ENCODE measurements around the gene EPN2.
"Not testable (repeated sequence)": the region's sequence is repeated elsewhere in the genome, so short reads cannot be mapped to it uniquely, and the experiment has no call there.

GRCh38 chr17:19226610-19227588, 10.3 kb upstream of the EPN2 start:
- TF ChIP-seq CTCF (conservative IDR thresholded peaks at IDR 0.05 in 1 of 2, IDR thresholded peaks at IDR 0.05 in 1 of 2; ENCODE audit: low read depth in 1 of 2, low read length in 2 of 2); EZH2 (IDR thresholded peaks at IDR 0.05; ENCODE audit: low read length, missing control alignments): not testable (repeated sequence)
